Amniotic stem cell (primary cell): ENCODE data around the gene PROCA1.

Experiments
- DNase-seq: peaks from one replicate; lab custom pipeline; 2025; lab: John Stamatoyannopoulos, UW

Gene PROCA1

DNA sequence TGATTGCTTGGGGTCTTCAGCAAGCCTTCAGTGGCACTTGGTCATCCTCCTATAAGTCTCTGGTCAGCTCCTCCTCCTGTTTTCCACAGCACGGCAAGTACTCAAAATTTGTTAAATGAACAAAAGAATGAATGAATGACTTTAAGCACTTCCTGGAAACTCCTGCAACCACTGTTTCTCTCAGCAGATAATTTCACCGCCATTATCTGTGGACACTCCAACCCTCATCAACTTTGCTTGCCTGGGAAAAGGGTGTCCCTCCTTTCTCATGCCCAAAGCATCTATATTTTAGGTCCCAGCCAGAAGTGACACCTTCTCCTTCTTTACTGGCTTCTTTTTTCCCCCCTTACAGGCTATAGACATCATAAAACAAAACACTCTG is 4.4 kb downstream of the PROCA1 start:
- DNase-seq, result no peak

DNA sequence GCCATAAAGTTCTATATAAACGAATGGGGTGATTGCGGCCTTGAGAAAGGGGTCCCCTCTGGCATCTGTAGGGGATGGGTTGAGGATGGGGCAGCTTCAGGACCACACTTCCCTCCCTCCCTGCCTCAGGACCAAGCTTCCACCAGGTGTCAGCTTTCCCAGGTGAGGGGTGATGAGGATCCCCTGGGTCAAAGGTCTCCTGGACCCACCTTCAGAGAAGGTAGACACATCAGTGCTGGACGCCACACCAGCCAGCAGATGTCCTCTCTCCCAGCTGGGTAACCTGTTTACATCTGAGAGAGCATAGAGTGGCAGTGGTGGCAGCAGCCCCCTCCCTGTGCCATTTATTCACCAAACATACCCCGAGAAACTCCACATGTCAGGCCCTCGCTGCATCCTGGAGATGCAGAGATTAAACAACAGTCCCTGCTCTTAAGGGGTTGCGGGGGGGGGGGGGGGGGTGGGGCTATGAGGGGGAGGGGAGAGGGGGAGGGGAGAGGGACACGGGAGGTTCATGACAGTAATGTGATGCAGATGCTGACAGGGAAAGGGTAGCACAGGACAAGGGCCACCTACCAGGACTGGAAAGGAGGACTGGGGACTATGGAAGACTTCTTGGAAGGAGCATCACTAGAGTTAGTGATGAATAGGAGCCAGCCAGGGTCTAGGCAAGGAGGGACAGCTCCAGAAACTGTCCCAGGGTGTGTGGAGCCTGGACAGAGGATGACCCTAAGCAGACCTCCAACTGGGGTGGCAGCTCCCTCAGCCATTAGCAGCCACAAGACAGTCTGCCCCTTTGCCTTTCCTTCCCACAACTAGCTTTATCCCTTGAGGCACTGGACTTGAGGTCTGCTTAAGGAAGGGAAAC is 5.0 kb downstream of the PROCA1 start:
- no peak for DNase-seq

DNA sequence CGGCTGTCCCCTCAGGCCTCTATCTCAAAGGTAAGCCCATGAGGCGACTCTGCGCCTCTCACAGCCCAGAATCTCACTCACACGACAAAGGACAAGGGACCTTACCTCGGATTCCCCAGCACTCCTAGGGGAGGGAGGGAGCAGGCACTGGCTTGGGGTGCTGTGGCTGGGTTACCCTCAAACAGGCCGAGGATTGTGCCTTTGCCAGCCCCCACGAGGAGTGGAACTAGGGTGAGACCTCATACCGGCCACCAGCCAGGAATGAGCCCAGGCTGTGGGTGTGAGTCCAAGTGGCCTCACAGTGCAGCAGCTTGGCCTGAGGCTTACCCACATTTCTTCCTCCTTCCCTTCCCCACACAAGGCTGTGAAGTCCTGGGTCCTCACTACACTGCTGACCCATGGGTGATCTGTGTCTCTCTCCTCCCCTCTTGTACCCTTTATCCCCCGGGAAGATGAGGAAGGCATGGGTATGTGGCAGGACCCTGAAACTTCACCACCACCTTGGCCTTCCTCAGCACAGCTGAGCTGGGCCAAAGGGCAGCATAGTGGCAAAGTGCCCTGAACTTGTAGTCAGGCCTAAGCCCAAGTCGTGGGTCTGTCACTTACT is 5.9 kb downstream of the PROCA1 start:
- DNase-seq, result no peak

DNA sequence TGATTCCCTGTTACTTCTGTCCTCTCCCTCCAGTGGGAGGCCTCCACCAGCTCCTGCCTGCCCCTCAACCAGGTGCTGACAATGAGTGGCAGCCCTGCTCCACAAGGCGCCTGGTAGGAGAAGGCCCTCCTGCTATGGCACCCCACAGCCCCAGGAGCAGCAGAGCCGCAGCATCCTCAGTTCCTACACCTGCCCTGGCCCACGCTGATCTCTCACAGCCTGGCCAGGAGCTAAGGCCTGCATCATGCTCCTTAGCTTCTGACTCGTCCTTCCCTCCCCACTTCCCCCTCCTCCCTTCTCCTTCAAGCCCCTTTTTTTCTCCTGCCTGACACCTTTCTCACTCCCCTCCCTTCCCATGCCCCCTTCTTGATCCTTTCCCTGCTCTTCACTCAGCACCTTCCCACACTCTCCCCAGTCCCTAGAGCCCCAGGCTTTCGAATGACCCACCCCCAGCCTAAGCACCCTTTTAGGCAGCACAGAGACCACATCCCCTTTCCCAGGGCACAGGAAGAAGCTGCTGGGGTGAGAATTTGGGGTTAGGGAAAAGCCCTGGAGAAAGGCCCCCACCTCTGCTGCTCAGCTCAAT is 6.5 kb downstream of the PROCA1 start:
- no peak for DNase-seq

DNA sequence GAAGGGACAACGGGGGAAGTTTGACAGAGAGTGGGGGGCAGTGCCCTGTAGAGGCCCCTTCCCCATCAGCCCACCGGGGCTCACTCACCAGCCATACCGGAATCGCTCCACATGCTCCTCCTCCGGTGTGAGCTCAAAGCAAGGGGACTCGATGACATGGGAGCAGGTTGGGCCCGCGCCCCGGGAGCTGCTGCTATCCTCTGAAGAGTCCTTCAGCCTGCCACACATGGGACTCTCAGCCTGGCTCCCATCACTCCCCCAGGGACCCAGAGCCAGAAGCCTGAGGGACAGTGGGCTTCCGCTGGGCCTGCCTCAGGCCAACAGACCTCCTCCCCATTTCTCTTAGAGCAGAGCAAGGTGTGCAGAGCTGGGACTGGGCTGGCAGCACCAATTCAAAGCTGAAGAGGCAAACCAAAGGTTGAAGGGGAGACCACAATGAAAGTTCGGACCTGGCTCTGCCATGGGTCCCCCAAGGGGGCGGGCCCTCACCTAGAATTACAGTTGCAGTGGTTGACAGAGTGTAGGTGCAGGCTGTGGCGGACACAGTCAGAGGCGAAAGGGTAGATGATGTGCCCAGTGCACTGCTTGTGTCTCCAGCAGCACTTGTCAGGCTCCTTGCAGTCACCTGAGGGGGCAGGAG is 7.3 kb downstream of the PROCA1 start:
- no peak for DNase-seq

DNA sequence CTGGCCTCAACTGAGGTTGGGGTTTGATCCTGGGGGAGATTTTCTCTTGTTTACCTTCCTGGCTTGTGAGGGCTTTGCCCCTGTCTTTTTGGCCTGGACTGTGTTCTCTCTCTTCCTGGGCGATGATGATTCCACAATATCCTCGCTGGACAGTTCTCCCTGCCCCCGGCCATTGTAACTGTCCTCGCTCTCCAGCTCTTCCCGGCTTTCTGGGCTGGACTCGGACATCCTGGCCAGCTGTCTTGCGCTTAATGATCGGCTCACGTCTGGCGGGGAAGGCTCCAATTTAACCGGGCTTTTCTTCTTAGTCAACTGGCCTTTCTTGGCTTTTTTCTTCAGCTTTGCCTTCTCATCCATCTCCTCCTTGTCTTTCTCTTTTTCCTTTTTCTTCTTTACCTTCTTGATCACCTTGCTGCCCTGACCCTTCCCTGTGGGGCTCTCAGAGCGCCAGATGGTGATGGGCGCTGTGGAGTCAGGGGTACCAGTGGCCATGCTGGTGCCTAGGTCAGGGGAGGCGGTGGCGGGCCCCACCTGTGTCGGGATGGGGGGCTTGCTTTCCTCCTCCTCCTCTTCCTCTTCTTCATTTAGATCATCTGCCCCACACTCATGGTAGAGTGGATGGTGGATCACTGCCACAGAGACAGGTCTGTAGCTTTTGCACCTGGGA is 8.0 kb downstream of the PROCA1 start:
- DNase-seq, result no peak

DNA sequence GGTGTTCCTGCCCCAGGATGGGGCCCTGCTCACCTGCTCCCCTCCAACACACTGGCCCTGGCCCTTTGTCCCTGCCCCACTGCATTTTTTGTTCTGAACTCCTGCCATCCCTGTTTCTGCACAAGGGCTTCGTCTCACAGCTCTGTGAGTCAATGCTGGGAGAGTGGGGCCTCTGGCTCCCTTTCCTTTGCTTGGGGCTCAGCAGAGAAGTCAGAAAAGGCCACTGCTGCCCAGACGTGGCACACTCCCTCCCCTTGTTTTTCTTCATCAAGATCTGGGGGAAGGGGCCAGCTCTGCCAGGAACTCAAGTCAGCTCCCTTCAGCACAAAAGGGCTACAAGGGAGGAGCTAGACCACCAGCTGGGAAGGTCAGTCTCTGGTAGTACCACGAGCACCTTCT is 8.9 kb downstream of the PROCA1 start:
- no peak for DNase-seq

DNA sequence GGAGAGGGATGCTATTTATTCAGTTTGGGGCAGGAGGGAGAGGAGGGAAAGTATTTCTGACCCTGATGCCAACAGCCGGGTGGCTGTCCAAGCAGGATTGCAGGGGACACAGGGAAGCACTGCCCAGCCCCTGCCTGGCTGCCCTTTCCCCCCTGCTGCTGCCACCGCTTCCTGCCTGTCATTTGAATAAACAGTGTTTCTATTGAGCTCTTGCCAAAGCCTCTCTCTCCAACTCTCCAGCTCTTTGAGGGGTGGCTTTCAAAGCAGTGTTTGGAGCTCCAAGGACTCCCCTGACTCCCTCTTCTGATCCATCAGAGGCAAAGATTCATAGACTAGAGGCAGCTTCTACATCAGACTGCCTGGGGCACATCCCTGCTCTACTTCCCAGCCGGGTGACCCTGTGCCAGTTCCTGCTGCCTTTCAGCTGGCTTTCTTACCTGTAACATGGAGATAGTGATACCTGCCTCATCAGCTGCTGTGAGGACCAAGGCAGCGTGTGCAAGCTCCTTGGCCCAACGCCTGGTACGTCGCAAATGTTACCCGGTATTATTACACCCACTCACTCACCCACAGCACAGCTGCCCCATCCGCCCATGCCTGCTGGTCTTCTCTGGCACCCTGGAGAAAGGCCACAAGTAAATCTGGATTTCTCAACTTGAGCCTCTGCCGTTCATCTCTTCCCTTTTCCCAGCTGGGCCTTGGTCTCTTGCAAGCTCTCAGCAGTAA is 9.5 kb downstream of the PROCA1 start:
- no peak for DNase-seq

DNA sequence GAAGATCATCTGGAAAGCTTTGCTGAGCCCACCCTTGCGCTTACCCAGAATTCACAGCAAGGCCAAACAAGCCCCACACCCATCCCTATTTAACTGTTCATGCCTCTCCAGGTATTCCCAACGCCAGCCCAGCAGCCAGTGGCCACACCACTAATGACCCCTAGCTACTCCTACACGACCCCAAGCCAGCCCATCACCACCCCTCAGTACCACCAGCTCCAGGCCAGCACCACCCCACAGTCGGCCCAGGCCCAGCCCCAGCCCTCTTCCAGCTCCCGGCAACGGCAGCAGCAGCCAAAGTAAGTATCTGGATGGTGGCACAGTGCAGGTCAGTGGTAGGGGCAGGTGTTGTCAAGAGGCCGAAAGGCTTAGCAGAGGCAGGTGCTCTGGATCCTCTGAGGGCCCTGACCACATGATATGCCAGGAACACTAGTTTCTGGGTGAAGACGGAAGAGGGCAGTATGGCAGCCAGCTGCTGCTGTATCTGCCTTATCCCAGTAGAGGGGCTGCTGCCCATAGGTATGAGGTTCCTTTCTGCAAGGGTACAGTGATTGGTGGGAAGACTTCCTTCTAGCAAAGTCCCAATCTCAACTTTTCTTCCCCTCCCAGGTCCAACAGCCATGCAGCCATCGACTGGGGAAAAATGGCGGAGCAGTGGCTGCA is 10.7 kb downstream of the PROCA1 start:
- no peak for DNase-seq

DNA sequence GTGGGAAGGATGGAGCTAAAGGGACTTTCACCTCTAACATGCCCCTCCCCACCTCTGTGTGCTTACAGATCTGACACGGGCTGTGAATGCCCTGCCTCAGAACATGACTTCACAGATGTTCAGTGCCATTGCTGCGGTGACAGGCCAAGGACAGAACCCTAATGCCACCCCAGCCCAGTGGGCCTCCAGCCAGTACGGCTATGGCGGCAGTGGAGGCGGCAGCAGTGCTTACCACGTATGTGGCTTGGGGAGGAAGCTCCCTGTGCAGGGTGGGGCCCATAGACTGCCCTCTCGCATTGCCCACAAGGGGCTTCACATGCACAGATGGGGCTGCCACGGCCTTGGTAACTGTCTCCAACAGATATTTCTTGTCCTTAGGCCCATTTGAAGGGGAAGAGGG is 11.4 kb downstream of the PROCA1 start:
- no peak for DNase-seq

DNA sequence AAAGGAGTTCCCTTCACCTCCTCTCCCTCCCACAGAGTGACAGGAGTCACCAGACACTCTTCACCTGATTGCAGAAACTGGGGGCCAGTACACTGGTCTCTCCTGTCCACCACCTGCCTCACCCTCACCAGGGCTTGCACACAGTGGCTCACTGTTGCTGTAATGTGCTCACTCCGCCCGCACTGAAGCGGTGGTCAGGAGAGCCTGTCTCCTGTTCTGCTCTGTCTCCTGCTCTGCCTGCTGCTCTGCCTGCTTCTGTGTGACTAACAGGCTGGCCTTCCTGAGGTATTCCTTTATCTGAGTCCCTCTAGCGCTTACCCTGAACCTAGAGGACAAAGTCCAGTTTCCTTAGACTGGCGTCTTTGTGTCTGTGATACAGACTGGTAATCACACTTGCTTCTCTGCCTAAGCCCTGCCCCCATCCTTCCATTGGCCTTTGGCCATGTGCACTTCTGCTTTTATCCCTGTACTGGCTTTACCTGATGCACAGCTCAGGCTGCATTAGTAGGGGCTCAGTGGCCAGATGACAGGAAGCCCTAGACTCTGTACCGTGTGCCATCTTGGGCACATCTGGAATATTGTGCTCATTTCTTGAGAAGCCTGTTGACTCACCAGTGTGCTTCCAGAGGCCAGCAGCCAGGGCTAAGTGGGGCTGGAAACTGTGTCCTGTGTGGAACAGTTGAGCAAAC is 13.3 kb downstream of the PROCA1 start:
- no peak for DNase-seq

DNA sequence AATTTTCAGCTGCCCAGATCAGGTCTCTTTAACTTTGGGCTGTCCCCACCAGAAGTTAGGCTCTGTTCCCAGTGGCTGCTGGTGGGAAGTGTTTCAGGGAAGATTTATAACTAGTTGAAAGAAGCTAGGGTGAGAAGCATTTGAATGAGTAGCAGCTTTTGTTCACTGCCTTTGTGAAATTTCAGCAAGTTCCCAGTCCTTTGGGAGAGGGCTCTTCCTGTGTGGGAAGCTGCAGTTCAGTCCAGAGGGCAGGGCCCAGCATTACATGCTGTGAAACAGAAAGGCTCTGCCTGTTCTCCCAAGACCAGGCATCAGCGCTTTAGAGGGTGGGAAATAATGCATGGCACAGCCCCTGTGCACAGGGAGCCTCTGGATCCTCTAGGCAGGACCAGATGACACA is 17.8 kb downstream of the PROCA1 start:
- no peak for DNase-seq

DNA sequence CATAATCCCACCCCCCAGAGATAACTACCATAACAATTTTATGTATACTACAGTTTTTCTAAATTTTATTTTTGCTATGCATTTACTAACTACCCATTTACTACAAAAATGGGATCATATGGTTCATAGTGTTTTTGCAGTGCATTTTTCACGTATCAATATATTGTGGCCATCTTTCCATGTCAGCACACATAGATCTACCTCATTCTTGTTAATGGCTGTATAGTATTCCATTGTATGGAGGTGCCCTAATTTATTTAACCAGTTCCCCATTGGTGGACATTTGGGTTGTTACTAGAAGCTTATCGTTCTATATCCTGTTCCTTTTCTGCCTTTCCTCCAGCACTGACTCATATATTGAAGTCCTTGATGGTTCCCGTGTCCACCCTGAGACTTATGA is 22.7 kb downstream of the PROCA1 start:
- DNase-seq, result no peak

DNA sequence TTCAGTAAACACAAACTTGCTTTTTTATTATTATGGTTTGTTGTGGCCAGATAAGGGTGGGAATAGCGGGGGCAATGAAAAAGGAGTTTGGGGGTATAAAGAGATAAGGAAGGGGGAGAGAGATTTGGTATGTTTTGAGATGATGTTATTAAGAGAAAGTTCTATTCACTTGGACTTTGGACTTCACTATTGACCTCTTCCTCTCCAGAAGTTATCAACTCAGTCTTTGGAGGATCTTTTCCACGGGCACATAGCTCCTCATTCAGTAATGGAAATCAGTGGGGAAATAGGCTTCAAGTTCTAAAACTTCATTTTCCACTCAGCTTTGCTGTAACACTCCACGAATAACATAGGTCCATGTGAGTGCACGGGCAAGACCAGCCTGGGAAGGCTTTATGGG is 23.2 kb downstream of the PROCA1 start:
- no peak for DNase-seq

DNA sequence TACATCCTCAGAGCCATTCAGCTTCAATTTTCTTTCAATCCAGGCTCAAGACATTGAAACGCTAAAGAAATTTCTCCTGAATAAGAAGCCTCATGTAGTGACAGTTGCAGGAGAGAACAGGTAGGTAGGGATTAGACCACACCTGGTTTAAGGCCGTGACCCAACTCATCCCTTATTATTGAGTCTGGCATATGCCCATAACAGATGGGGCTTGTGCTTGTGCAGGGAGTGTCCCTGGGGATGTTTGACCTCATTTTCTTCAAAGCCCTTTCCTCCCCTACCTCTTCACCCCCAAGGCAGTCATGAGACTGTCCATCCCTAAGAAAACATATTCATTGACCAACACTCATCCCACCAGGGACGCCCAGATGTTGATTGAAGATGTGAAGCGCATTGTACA is 25.4 kb downstream of the PROCA1 start:
- no peak for DNase-seq

DNA sequence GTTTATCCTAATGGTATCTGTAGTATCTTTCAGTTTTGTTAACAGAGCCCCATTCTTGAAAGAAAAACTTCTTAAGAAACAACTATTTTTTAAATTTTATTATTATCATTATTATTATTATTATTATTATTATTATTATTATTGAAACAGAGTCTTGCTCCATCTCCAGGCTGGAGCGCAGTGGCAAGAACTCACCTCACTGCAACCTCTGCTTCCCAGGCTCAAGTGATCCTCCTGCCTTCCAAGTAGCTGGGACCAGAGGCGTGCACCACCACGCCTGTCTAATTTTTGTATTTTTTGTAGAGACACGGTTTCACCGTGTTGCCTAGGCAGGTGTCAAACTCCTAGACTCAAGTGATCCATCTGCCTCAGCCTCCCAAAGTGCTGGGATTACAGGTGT is 26.3 kb downstream of the PROCA1 start:
- DNase-seq, result no peak

DNA sequence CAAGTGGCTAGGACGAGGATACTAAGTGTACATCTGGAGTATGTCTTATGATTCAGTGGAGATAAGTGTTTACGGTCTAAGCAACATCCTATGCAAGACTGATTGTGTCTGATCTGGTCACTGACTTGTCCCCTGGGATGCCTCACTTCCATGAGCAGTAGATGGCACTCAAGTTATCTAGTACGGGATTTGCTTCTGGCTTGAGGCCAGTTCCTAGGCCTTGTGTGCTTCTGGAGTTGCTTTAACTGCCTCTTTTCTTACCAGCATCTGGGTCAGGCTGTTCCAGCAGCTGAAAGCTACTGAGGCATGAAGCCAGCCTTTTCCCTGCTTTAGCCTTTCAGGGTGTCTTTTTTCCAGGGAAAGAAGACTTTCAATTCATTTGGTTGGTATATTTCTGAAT is 26.7 kb downstream of the PROCA1 start:
- DNase-seq, result no peak

DNA sequence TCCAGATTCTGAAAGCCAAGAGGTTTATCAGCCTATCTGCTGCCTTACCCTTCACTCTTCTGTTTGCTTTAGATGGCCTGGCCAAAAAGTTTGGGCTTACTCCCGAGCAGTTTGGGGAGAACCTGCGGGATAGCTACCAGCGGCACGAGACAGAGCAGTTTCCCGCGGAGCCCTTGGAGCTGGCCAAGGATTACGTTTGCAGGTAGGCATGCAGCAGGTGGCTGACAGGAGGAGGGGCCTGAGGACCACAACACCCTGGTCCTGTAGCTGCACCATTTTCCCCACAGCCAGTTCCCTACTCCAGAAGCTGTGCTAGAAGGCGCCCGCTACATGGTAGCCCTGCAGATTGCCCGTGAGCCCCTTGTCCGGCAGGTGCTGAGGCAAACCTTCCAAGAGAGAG is 29.0 kb downstream of the PROCA1 start:
- DNase-seq, result no peak

DNA sequence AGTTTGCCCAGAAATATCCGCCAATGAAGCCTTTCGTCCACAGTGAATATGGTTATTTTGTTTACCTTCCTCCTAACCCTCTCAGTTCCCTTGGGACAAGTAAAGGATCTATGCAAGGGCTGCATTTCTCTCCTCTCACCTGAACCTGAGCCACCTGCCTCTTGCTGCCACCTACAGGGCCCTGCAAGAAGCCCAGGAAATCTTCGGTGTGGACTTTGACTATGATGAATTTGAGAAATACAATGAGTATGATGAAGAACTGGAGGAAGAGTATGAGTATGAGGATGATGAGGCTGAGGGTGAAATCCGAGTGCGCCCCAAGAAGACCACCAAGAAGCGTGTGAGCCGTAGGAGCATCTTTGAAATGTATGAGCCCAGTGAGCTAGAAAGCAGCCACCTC is 35.7 kb downstream of the PROCA1 start:
- no peak for DNase-seq

DNA sequence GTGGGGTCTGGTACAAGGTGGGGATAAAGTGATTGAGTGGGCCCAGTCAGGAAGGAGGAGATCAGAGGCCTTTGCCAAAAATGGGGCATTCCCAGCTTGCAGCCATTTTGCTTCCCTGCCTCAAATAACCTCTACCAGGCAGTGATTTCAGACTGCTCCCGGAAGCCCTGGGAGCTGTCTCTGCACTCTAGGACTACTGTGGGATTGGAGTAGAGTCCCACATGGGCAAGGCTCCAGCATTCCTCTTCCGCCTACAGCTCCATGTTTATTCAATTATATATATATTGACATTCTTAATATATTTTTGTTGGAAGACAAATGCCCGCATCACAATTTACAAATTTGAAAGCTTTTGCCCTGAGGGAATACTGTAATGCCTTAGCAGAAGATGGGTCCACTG is 36.2 kb downstream of the PROCA1 start:
- DNase-seq, result no peak

DNA sequence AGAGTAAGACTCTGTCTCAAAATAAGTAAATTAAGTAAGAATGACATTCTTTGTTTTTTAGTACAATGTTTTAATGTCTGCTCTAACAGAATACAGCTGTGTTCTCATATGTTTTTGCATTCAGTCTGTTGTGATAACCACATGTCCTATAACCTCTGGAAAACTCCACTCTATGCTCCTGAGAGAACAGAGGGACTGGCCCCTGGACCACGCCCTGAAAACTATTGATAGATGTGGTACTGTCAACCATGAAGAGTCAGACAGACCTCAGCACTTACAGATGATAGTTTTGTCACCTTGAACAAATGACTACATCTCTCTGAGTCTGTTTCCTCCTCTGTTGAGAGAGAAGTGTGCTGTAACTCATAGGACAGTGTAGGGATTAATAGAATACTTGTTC is 41.8 kb downstream of the PROCA1 start:
- DNase-seq, result no peak
